CD14-positive monocyte (primary cell): ENCODE measurements around the gene RPS6KL1. TPM values are rescaled to one million over a fixed set of nuclear protein-coding genes. Genes with fewer than 3 reads are reported as not detected.
A peak's percentile ranks its signal among the peaks of the same experiment; 100 is the strongest.

Experiments used
- DNase-seq, 3 donors: peaks; one replicate each; pipeline ENCODE4 v3.0.0-alpha.2; 2011 to 2022
- H2AFZ ChIP-seq: 2 replicates; pipeline ENCODE4 v1.6.0; 2012; ENCODE audit warnings: mild to moderate bottlenecking, low read depth, low read length, inconsistent platforms; ENCODE audit not compliant: insufficient read depth, poor library complexity, severe bottlenecking
- H3K27ac ChIP-seq, 2 donors: 1 replicate in 1 of 2; 2 replicates in 1 of 2; pipeline ENCODE4 v1.5.1; 2012 to 2013; ENCODE audit warnings: low read length in 2 of 2, control low read depth in 1 of 2, inconsistent platforms in 1 of 2, low read depth in 1 of 2, mild to moderate bottlenecking in 1 of 2
- H3K27me3 ChIP-seq, 2 donors: one replicate each; pipeline versions ENCODE4 v1.6.0 to v1.6.1; 2011 to 2013; ENCODE audit warnings: low read length in 2 of 2; ENCODE audit not compliant: control insufficient read depth in 2 of 2, insufficient read depth in 2 of 2
- H3K36me3 ChIP-seq, 2 donors: replicated peaks in 1 of 2; 1 replicate in 1 of 2; 2 replicates in 1 of 2; pipeline versions ENCODE4 v1.5.1 to v1.6.1; 2012 to 2013; ENCODE audit warnings: low read length in 2 of 2, control low read depth in 1 of 2, inconsistent platforms in 1 of 2, mild to moderate bottlenecking in 1 of 2; ENCODE audit not compliant: insufficient read depth in 2 of 2, control insufficient read depth in 1 of 2
- H3K4me1 ChIP-seq, 2 donors: 1 replicate in 1 of 2; 2 replicates in 1 of 2; pipeline versions ENCODE4 v1.5.1 to v1.6.1; 2012 to 2013; ENCODE audit warnings: low read length in 2 of 2, control low read depth in 1 of 2, inconsistent platforms in 1 of 2, mild to moderate bottlenecking in 1 of 2, moderate library complexity in 1 of 2; ENCODE audit not compliant: insufficient read depth in 2 of 2, control insufficient read depth in 1 of 2
- H3K4me2 ChIP-seq: replicated peaks from 2 replicates; pipeline ENCODE3; 2012; ENCODE audit warnings: low read length, moderate library complexity, mild to moderate bottlenecking; ENCODE audit not compliant: poor library complexity, severe bottlenecking; ENCODE audit errors: extremely low read depth
- H3K4me3 ChIP-seq, 3 experiments: fragments of 200-600 bp in 1 of 3; sonication (generic) in 1 of 3; replicated peaks in 1 of 3; 1 replicate in 2 of 3; 2 replicates in 1 of 3; pipeline ENCODE4 v1.5.1; 2011 to 2013; ENCODE audit warnings: low read length in 3 of 3, mild to moderate bottlenecking in 3 of 3, control low read depth in 2 of 3, low read depth in 2 of 3, inconsistent platforms in 1 of 3, moderate library complexity in 1 of 3
- H3K79me2 ChIP-seq: 2 replicates; pipeline ENCODE4 v1.6.0; 2012; ENCODE audit warnings: mild to moderate bottlenecking, control low read depth, inconsistent platforms, low read length, moderate library complexity; ENCODE audit not compliant: insufficient read depth
- H3K9ac ChIP-seq: 2 replicates; pipeline ENCODE4 v1.6.0; 2017; ENCODE audit warnings: low read length, mild to moderate bottlenecking; ENCODE audit not compliant: insufficient read depth, poor library complexity, severe bottlenecking
- H3K9me3 ChIP-seq, 2 donors: replicated peaks in 1 of 2; 1 replicate in 1 of 2; 2 replicates in 1 of 2; pipeline versions ENCODE4 v1.5.1 to v1.6.1; 2012 to 2013; ENCODE audit warnings: low read length in 2 of 2, control low read depth in 1 of 2; ENCODE audit not compliant: control insufficient read depth in 1 of 2, insufficient read depth in 1 of 2
- H4K20me1 ChIP-seq: 2 replicates; pipeline ENCODE4 v1.6.0; 2012; ENCODE audit warnings: mild to moderate bottlenecking, low read length, control low read depth, moderate library complexity; ENCODE audit not compliant: insufficient read depth
- H3K27ac Mint-ChIP-seq, 7 donors: one replicate each; pipeline ENCODE4 v1.8.0; 2020; ENCODE audit warnings: mild to moderate bottlenecking in 7 of 7, mixed read lengths in 7 of 7, moderate library complexity in 6 of 7, inconsistent platforms in 2 of 7
- H3K27me3 Mint-ChIP-seq, 3 donors: one replicate each; pipeline ENCODE4 v1.8.0; 2021 to 2022; ENCODE audit warnings: low read depth in 3 of 3, mild to moderate bottlenecking in 3 of 3, mixed read lengths in 3 of 3, moderate library complexity in 3 of 3, inconsistent platforms in 1 of 3
- H3K36me3 Mint-ChIP-seq, 2 donors: one replicate each; pipeline ENCODE4 v1.8.0; 2020; ENCODE audit warnings: mixed read lengths in 2 of 2, inconsistent platforms in 1 of 2, mild to moderate bottlenecking in 1 of 2
- H3K4me1 Mint-ChIP-seq: one replicate; pipeline ENCODE4 v1.8.0; 2020; ENCODE audit warnings: mild to moderate bottlenecking, mixed read lengths
- H3K4me3 Mint-ChIP-seq, 2 donors: one replicate each; pipeline ENCODE4 v1.8.0; 2020; ENCODE audit warnings: mild to moderate bottlenecking in 2 of 2, mixed read lengths in 2 of 2, moderate library complexity in 1 of 2
- H3K9me3 Mint-ChIP-seq, 7 donors: one replicate each; pipeline ENCODE4 v1.8.0; 2020 to 2022; ENCODE audit warnings: mixed read lengths in 7 of 7, mild to moderate bottlenecking in 6 of 7, moderate library complexity in 6 of 7, inconsistent platforms in 2 of 7
- CTCF ChIP-seq: fragments of 200-600 bp; IDR thresholded peaks from one replicate; pipeline ENCODE4 v1.8.0; 2022; ENCODE audit warnings: antibody characterized with exemption, mild to moderate bottlenecking
- WGBS: methylation state at CpG from one replicate; pipeline ENCODE4 v1.1.5; 2013; ENCODE audit warnings: missing lambda C conversion rate; ENCODE audit not compliant: insufficient coverage; 5-methylcytosine and 5-hydroxymethylcytosine counted together
- intact Hi-C, 2 donors: fragments of 100-400 bp; cut with micrococcal nuclease; formaldehyde crosslinking; loops; one replicate each; pipeline versions ENCODE4 v1.15.0 to v1.15.1; 2023
- polyA plus RNA-seq, 3 donors: library from polyadenylated mRNA; depleted of rRNA in 1 of 3; unstranded in 2 of 3; stranded (reverse) in 1 of 3; fragments of 300-500 nt in 2 of 3; fragments of >200 nt in 1 of 3; fragmentation: Illumina TruSeq in 2 of 3; gene quantifications; 1 replicate in 2 of 3; 2 replicates in 1 of 3; pipeline ENCODE4 v1.2.3, GENCODE V29; 2012 to 2021

Gene RPS6KL1
- polyA plus RNA-seq, 3 donors: 0.13 TPM; not detected in 2

GRCh38 chr14:74909501-74909900, 13.6 kb downstream of the RPS6KL1 start:
- no peaks in the 10 kb centered on the region for H3K27me3 ChIP-seq
- H3K27ac ChIP-seq: no peak overlapping the region
- H4K20me1 ChIP-seq: peaks cover 7% of the 10 kb centered on the region
- intact Hi-C loops: loop anchor here (5.0 kb wide), 1 partner anchor 302 kb away; no protein-coding TSS in a partner anchor
- Mint-ChIP-seq H3K27me3 (peaks cover 0 to 6% (median 0%) of the 10 kb centered on the region in 3 donors), H3K27ac (peak overlapping the region in 1 of 7 donors; percentile 37), H3K4me3 (no peak overlapping the region), H3K9me3 (no peaks in the 10 kb centered on the region), H3K4me1 (peaks cover 1% of the 10 kb centered on the region), H3K36me3 (peaks cover 7 to 13% of the 10 kb centered on the region in 2 donors)
- no peak overlapping the region for H3K4me2 ChIP-seq
- no peaks in the 10 kb centered on the region for H3K79me2 ChIP-seq
- H3K4me1 ChIP-seq: no peaks in the 10 kb centered on the region
- H3K9ac ChIP-seq: no peak overlapping the region
- DNase-seq: no peak
- H3K36me3 ChIP-seq: peaks cover 3 to 13% of the 10 kb centered on the region in 2 donors
- no peak overlapping the region for H3K4me3 ChIP-seq
- 97% methylated on average over 14 of the region's 14 CpGs for WGBS
- TF ChIP-seq CTCF: no peak
- no peak overlapping the region for H2AFZ ChIP-seq
- no peaks in the 10 kb centered on the region for H3K9me3 ChIP-seq

GRCh38 chr14:74908861-74909341, 14.2 kb downstream of the RPS6KL1 start:
- TF ChIP-seq CTCF: no peak
- no peaks in the 10 kb centered on the region for H3K79me2 ChIP-seq
- H2AFZ ChIP-seq: no peak overlapping the region
- no peaks in the 10 kb centered on the region for H3K4me1 Mint-ChIP-seq
- peaks cover 7% of the 10 kb centered on the region for H4K20me1 ChIP-seq
- H3K4me1 ChIP-seq: no peaks in the 10 kb centered on the region
- H3K4me3 Mint-ChIP-seq: no peak overlapping the region
- H3K9ac ChIP-seq: no peak overlapping the region
- peaks cover 12 to 18% of the 10 kb centered on the region in 2 donors for H3K36me3 Mint-ChIP-seq
- 100% methylated on average over 4 of the region's 9 CpGs for WGBS
- H3K27me3 Mint-ChIP-seq: peaks cover 0 to 6% (median 0%) of the 10 kb centered on the region in 3 donors
- H3K36me3 ChIP-seq: peaks cover 9 to 19% of the 10 kb centered on the region in 2 donors
- H3K27ac Mint-ChIP-seq: no peak overlapping the region
- H3K4me3 ChIP-seq: no peak overlapping the region
- H3K27me3 ChIP-seq: no peaks in the 10 kb centered on the region
- no peaks in the 10 kb centered on the region for H3K9me3 ChIP-seq
- no peak for DNase-seq
- H3K27ac ChIP-seq: no peak overlapping the region
- H3K9me3 Mint-ChIP-seq: no peaks in the 10 kb centered on the region
- no peak overlapping the region for H3K4me2 ChIP-seq
- intact Hi-C loops: loop anchor here (5.0 kb wide), 1 partner anchor 302 kb away; no protein-coding TSS in a partner anchor
